Measurements from ENCODE around the gene ENPP6. TPM values are rescaled to one million over a fixed set of nuclear protein-coding genes. Genes with fewer than 3 reads are reported as not detected.
"Not testable (repeated sequence)": the region's sequence is repeated elsewhere in the genome, so short reads cannot be mapped to it uniquely, and the experiment has no call there.

The ENPP6 gene
- total and polyA plus RNA-seq, 3 experiments from 2014 or later: 0.04 to 0.07 TPM; not detected in 1

DNA sequence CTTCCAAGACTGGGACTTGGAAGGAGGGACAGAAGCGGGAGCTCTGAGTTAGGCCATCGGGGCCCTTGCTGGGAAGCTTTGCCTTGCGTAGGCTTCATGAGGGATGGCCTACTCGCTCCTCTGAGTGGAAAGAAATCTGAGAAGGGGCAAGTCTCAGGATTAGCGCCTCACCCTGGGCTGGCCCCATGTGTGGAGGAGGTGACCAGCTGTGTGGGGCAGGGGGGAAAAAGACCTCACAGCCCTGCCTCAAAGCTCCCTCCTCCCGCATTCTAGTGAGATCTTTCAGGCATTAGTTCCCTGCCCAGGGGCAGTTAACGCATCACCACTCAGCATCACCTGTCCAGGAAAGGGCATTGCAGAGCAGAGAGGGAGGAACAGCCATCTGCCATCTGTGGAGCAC, 156.1 kb downstream of the ENPP6 start:
- no peak for DNase-seq
- peaks cover 8 to 16% of the 10 kb centered on the region in 2 donors for H3K27me3 Mint-ChIP-seq
- H3K36me3 Mint-ChIP-seq: no peaks in the 10 kb centered on the region
- no peak overlapping the region for H3K27ac Mint-ChIP-seq
- Histone ChIP-seq H3K4me1 (ENCODE audit: insufficient read depth, low read length) (no peaks in the 10 kb centered on the region), H3K27ac (ENCODE audit: low read depth, low read length) (no peak overlapping the region), H3K27me3 (ENCODE audit: insufficient read depth, low read length, poor library complexity, severe bottlenecking) (no peaks in the 10 kb centered on the region), H3K4me3 (ENCODE audit: low read length) (no peak overlapping the region), H3K9me3 (ENCODE audit: low read length) (no peaks in the 10 kb centered on the region), H3K36me3 (ENCODE audit: insufficient read depth, low read length) (no peaks in the 10 kb centered on the region)
- POLR2A ChIA-PET: no interaction called here
- H3K4me3 Mint-ChIP-seq: no peak overlapping the region
- H3K9me3 Mint-ChIP-seq: no peaks in the 10 kb centered on the region
- CTCF ChIA-PET: no interaction called here
- no peaks in the 10 kb centered on the region for H3K4me1 Mint-ChIP-seq

DNA sequence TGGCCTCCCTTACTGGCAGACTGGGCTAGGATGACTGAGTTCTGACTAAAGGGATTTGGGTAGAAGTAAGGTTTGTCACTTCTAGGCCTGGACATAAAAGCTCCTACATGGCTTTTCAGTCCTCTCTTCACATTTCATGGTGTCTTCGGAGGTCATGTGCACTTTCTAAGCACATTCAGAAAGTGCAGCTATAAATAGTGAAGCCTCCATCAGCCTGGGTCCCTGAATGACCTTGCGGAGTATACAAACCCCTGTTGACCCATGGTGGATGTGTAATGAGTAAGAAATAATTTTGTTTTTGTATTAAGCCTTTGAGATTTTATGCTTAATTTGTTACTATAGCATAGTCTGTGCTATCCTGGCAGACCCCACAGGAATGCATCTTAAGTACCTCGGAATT, 158.6 kb downstream of the ENPP6 start:
- H3K27ac Mint-ChIP-seq: no peak overlapping the region
- peaks cover 8 to 23% of the 10 kb centered on the region in 2 donors for H3K27me3 Mint-ChIP-seq
- Histone ChIP-seq H3K27me3 (ENCODE audit: insufficient read depth, low read length, poor library complexity, severe bottlenecking) (no peaks in the 10 kb centered on the region), H3K4me1 (ENCODE audit: insufficient read depth, low read length) (no peaks in the 10 kb centered on the region), H3K36me3 (ENCODE audit: insufficient read depth, low read length) (no peaks in the 10 kb centered on the region), H3K4me3 (ENCODE audit: low read length) (no peak overlapping the region), H3K27ac (ENCODE audit: low read depth, low read length) (no peak overlapping the region), H3K9me3 (ENCODE audit: low read length) (no peaks in the 10 kb centered on the region)
- no peaks in the 10 kb centered on the region for H3K36me3 Mint-ChIP-seq
- DNase-seq: no peak
- ChIA-PET CTCF (no interaction called here), POLR2A (no interaction called here)
- H3K9me3 Mint-ChIP-seq: no peaks in the 10 kb centered on the region
- H3K4me3 Mint-ChIP-seq: no peak overlapping the region
- H3K4me1 Mint-ChIP-seq: no peaks in the 10 kb centered on the region

GRCh38 chr4:184058026-184058425, 159.6 kb downstream of the ENPP6 start:
- H3K4me3 Mint-ChIP-seq: no peak overlapping the region
- Histone ChIP-seq H3K4me1 (ENCODE audit: insufficient read depth, low read length) (no peaks in the 10 kb centered on the region), H3K27me3 (ENCODE audit: insufficient read depth, low read length, poor library complexity, severe bottlenecking) (no peaks in the 10 kb centered on the region), H3K27ac (ENCODE audit: low read depth, low read length) (no peak overlapping the region), H3K36me3 (ENCODE audit: insufficient read depth, low read length) (no peaks in the 10 kb centered on the region), H3K4me3 (ENCODE audit: low read length) (no peak overlapping the region), H3K9me3 (ENCODE audit: low read length) (no peaks in the 10 kb centered on the region)
- H3K27me3 Mint-ChIP-seq: peaks cover 12 to 26% of the 10 kb centered on the region in 2 donors
- no peaks in the 10 kb centered on the region for H3K36me3 Mint-ChIP-seq
- POLR2A ChIA-PET: no interaction called here
- DNase-seq: no peak
- no peaks in the 10 kb centered on the region for H3K4me1 Mint-ChIP-seq
- CTCF ChIA-PET: no interaction called here
- no peaks in the 10 kb centered on the region for H3K9me3 Mint-ChIP-seq
- no peak overlapping the region for H3K27ac Mint-ChIP-seq

DNA sequence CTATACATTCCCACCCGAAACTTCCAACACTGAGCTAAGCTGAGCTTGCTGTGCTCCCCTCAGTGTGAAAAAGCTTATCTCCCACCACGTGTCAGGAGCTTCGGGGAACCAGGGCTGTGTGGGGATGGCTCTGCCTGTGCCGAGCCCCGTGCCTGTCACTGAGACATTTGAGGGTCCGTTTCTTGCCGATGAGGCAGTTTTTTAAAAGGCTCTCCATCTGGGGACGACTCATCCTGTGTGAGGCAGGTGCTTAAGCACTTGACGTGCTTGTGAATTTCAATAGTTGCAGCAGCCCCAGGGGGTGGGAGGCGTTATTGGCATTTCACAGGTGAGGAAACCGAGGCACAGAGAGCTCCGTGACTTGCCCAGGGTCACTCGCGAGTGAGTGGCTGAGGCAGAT, 160.8 kb downstream of the ENPP6 start:
- POLR2A ChIA-PET: no interaction called here
- H3K4me1 ChIP-seq (ENCODE audit: insufficient read depth, low read length): no peaks in the 10 kb centered on the region
- DNase-seq: no peak
- Mint-ChIP-seq H3K36me3 (no peaks in the 10 kb centered on the region), H3K4me1 (no peaks in the 10 kb centered on the region), H3K9me3 (peaks cover 0 to 4% (median 0%) of the 10 kb centered on the region in 5 donors), H3K27me3 (peaks cover 14 to 30% of the 10 kb centered on the region in 2 donors), H3K27ac (no peak overlapping the region), H3K4me3 (no peak overlapping the region)
- no peak overlapping the region for H3K27ac ChIP-seq (ENCODE audit: low read depth, low read length)
- H3K9me3 ChIP-seq (ENCODE audit: low read length): no peaks in the 10 kb centered on the region
- CTCF ChIA-PET: no interaction called here
- H3K27me3 ChIP-seq (ENCODE audit: insufficient read depth, low read length, poor library complexity, severe bottlenecking): no peaks in the 10 kb centered on the region
- no peak overlapping the region for H3K4me3 ChIP-seq (ENCODE audit: low read length)
- no peaks in the 10 kb centered on the region for H3K36me3 ChIP-seq (ENCODE audit: insufficient read depth, low read length)

GRCh38 chr4:184053434-184053833, 164.2 kb downstream of the ENPP6 start:
- H3K36me3 ChIP-seq (ENCODE audit: insufficient read depth, low read length): no peaks in the 10 kb centered on the region
- no peaks in the 10 kb centered on the region for H3K4me1 ChIP-seq (ENCODE audit: insufficient read depth, low read length)
- H3K27ac ChIP-seq (ENCODE audit: low read depth, low read length): no peak overlapping the region
- H3K4me3 ChIP-seq (ENCODE audit: low read length): no peak overlapping the region
- no peaks in the 10 kb centered on the region for H3K9me3 ChIP-seq (ENCODE audit: low read length)
- no peak for DNase-seq
- H3K4me3 Mint-ChIP-seq: no peak overlapping the region
- no peak overlapping the region for H3K27ac Mint-ChIP-seq
- H3K27me3 ChIP-seq (ENCODE audit: insufficient read depth, low read length, poor library complexity, severe bottlenecking): no peaks in the 10 kb centered on the region
- POLR2A ChIA-PET: no interaction called here
- CTCF ChIA-PET: no interaction called here
- H3K27me3 Mint-ChIP-seq: peaks cover 18 to 51% of the 10 kb centered on the region in 2 donors
- H3K36me3 Mint-ChIP-seq: peaks cover 0 to 6% (median 0%) of the 10 kb centered on the region in 3 donors
- H3K9me3 Mint-ChIP-seq: peaks cover 0 to 13% (median 7%) of the 10 kb centered on the region in 5 donors
- H3K4me1 Mint-ChIP-seq: no peaks in the 10 kb centered on the region

DNA sequence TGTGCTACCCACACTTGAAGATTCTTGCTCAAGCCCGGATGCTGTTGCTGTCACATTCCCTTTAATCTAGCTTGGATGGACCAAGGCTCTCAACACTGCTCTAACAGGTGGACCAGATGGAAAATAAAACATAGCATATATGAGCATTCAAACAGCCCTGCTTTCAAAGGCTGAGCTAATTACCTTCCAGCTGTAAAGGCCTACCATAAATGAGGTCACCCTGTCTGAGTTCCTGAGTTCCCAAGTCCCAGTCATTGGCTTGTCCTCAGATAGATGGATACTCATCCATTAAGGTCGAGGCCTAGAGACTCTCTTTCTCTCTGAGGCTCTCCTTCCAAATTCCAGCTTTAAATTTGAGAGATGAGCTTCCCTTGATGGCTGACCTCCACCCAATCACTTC, 165.1 kb downstream of the ENPP6 start:
- Histone ChIP-seq H3K9me3 (ENCODE audit: low read length) (no peaks in the 10 kb centered on the region), H3K36me3 (ENCODE audit: insufficient read depth, low read length) (no peaks in the 10 kb centered on the region), H3K27me3 (ENCODE audit: insufficient read depth, low read length, poor library complexity, severe bottlenecking) (no peaks in the 10 kb centered on the region), H3K4me3 (ENCODE audit: low read length) (no peak overlapping the region), H3K4me1 (ENCODE audit: insufficient read depth, low read length) (no peaks in the 10 kb centered on the region), H3K27ac (ENCODE audit: low read depth, low read length) (no peak overlapping the region)
- H3K27me3 Mint-ChIP-seq: peaks cover 16 to 51% of the 10 kb centered on the region in 2 donors
- H3K9me3 Mint-ChIP-seq: peaks cover 3 to 15% (median 9%) of the 10 kb centered on the region in 5 donors
- POLR2A ChIA-PET: no interaction called here
- no peaks in the 10 kb centered on the region for H3K4me1 Mint-ChIP-seq
- no peak overlapping the region for H3K4me3 Mint-ChIP-seq
- H3K27ac Mint-ChIP-seq: no peak overlapping the region
- no peak for DNase-seq
- H3K36me3 Mint-ChIP-seq: peaks cover 0 to 6% (median 1%) of the 10 kb centered on the region in 3 donors
- CTCF ChIA-PET: no interaction called here

DNA sequence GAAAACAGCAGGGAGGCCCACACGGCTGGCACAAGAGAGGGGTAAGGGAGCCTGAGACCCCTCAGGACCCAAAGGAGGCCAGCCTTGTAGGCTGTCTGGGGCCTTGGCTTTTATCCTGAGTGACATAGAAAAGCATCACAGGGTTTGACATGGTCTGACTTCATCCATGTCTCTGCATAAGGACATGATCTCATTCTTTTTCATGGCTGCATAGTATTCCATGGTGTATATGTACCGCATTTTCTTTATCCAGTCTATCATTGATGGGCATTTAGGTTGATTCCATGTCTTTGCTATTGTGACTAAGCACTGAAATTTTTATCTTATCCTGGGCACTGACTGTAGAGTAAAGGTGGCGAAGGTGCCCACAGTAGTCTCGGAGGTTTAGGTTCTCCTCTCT, 166.4 kb downstream of the ENPP6 start:
- POLR2A ChIA-PET; H3K27ac ChIP-seq (ENCODE audit: low read depth, low read length); H3K27me3 ChIP-seq (ENCODE audit: insufficient read depth, low read length, poor library complexity, severe bottlenecking); H3K9me3 ChIP-seq (ENCODE audit: low read length); H3K27ac Mint-ChIP-seq; CTCF ChIA-PET; DNase-seq; H3K36me3 Mint-ChIP-seq; H3K4me3 Mint-ChIP-seq; H3K36me3 ChIP-seq (ENCODE audit: insufficient read depth, low read length); H3K4me1 Mint-ChIP-seq; H3K4me1 ChIP-seq (ENCODE audit: insufficient read depth, low read length); H3K4me3 ChIP-seq (ENCODE audit: low read length): not testable (repeated sequence)
- peaks cover 20 to 54% of the 10 kb centered on the region in 2 donors for H3K27me3 Mint-ChIP-seq
- peaks cover 11 to 24% (median 15%) of the 10 kb centered on the region in 5 donors for H3K9me3 Mint-ChIP-seq

DNA sequence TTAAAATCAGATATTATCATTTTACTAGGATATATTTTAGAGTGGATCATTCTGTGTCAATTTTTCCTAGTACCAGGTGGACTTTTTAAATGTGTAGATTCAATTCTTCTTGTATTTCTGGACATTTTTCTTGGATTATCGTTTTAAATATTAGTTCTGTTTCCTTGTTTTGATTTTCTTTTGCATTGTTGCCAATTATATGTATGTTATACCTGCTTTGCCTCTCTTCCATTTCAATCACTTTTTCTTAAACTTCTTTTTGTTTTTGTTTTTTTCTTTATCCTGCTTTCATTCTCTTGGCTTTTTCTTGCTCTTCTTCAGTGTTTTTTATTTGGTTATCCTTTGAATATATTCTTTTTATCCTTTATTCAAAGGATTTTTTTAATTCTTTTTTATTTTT, 171.5 kb downstream of the ENPP6 start:
- DNase-seq: no peak
- no peaks in the 10 kb centered on the region for H3K4me1 ChIP-seq (ENCODE audit: insufficient read depth, low read length)
- H3K4me3 ChIP-seq (ENCODE audit: low read length): no peak overlapping the region
- Mint-ChIP-seq H3K4me3 (no peak overlapping the region), H3K27me3 (peaks cover 10 to 39% of the 10 kb centered on the region in 2 donors), H3K27ac (no peak overlapping the region), H3K4me1 (no peaks in the 10 kb centered on the region), H3K9me3 (peaks cover 11 to 27% (median 17%) of the 10 kb centered on the region in 5 donors), H3K36me3 (peaks cover 0 to 1% (median 0%) of the 10 kb centered on the region in 3 donors)
- ChIA-PET POLR2A (no interaction called here), CTCF (no interaction called here)
- no peaks in the 10 kb centered on the region for H3K36me3 ChIP-seq (ENCODE audit: insufficient read depth, low read length)
- no peaks in the 10 kb centered on the region for H3K27me3 ChIP-seq (ENCODE audit: insufficient read depth, low read length, poor library complexity, severe bottlenecking)
- no peaks in the 10 kb centered on the region for H3K9me3 ChIP-seq (ENCODE audit: low read length)
- no peak overlapping the region for H3K27ac ChIP-seq (ENCODE audit: low read depth, low read length)

DNA sequence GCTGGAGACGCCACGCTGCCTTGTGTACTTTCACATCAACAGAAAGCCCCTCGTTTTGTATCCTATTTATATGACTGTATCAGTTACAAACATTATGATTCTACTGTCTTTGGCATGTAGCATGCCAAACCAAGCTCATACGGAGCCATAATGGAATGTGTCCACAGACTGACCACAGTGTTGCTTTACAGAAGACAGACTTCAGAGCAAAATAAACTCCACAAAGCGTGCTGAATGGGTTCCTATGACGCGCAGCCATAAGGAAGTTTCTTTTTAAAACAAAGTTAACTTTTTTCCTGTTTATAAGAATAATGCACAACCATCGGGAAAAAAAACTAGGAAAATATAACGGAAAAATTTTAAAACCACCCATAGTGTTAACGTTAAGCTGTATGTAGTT, 176.5 kb downstream of the ENPP6 start:
- Mint-ChIP-seq H3K27ac (no peak overlapping the region), H3K4me3 (no peak overlapping the region)

More for the DNA sequence above, 176.5 kb downstream of the ENPP6 start:
- Histone ChIP-seq H3K4me1 (ENCODE audit: insufficient read depth, low read length) (no peaks in the 10 kb centered on the region), H3K4me3 (ENCODE audit: low read length) (no peak overlapping the region), H3K27ac (ENCODE audit: low read depth, low read length) (no peak overlapping the region), H3K9me3 (ENCODE audit: low read length) (no peaks in the 10 kb centered on the region), H3K36me3 (ENCODE audit: insufficient read depth, low read length) (no peaks in the 10 kb centered on the region), H3K27me3 (ENCODE audit: insufficient read depth, low read length, poor library complexity, severe bottlenecking) (no peaks in the 10 kb centered on the region)
- Mint-ChIP-seq H3K36me3 (no peaks in the 10 kb centered on the region), H3K4me1 (peaks cover 2 to 5% (median 4%) of the 10 kb centered on the region in 3 donors), H3K9me3 (peaks cover 3 to 8% (median 6%) of the 10 kb centered on the region in 5 donors), H3K27me3 (peaks cover 10 to 44% of the 10 kb centered on the region in 2 donors)
- no peak for DNase-seq
- ChIA-PET POLR2A (no interaction called here), CTCF (no interaction called here)
